ENCODE measurements around the gene SPDYE8. TPM values are rescaled to one million over a fixed set of nuclear protein-coding genes. Genes with fewer than 3 reads are reported as not detected.
"Not testable (repeated sequence)": the region's sequence is repeated elsewhere in the genome, so short reads cannot be mapped to it uniquely, and the experiment has no call there.

The SPDYE8 gene
- not detected in 2 replicates for total RNA-seq

GRCh38 chr7:73029666-73030065 is at the start of gene SPDYE8:
TSS of gene SPDYE8 (minus strand) at chr7:73029766. CDS start at chr7:73027966, 1,800 bp downstream.
- not testable (repeated sequence) for DNase-seq (ENCODE audit: extremely low read depth, low read depth, low spot score)

GRCh38 chr7:73057811-73058210 is 28.2 kb upstream of the SPDYE8 start, which contains the start of gene SPDYE11:
TSS of gene SPDYE11 (minus strand) at chr7:73057911. CDS start at chr7:73056111, 1,800 bp downstream.
- DNase-seq (ENCODE audit: extremely low read depth, low read depth, low spot score): not testable (repeated sequence)

- DNase-seq (ENCODE audit: extremely low read depth, low read depth, low spot score): not testable (repeated sequence)
Observed at GRCh38 chr7:73006491-73006890, 23.1 kb downstream of the SPDYE8 start.

GRCh38 chr7:73005693-73006447 is 23.7 kb downstream of the SPDYE8 start:
- DNase-seq (ENCODE audit: extremely low read depth, low read depth, low spot score): peak; percentile 27

GRCh38 chr7:73005356-73005692 is 24.2 kb downstream of the SPDYE8 start:
- not testable (repeated sequence) for DNase-seq (ENCODE audit: extremely low read depth, low read depth, low spot score)

GRCh38 chr7:72997887-72998468 is 31.6 kb downstream of the SPDYE8 start:
- not testable (repeated sequence) for DNase-seq (ENCODE audit: extremely low read depth, low read depth, low spot score)

GRCh38 chr7:72997447-72997846 is 32.1 kb downstream of the SPDYE8 start:
- not testable (repeated sequence) for DNase-seq (ENCODE audit: extremely low read depth, low read depth, low spot score)

GRCh38 chr7:72995484-72995883 is 34.1 kb downstream of the SPDYE8 start:
- not testable (repeated sequence) for DNase-seq (ENCODE audit: extremely low read depth, low read depth, low spot score)

GRCh38 chr7:72990146-72990913 is 39.2 kb downstream of the SPDYE8 start:
- not testable (repeated sequence) for DNase-seq (ENCODE audit: extremely low read depth, low read depth, low spot score)

- not testable (repeated sequence) for DNase-seq (ENCODE audit: extremely low read depth, low read depth, low spot score)
Observed at GRCh38 chr7:72982084-72982483, 47.5 kb downstream of the SPDYE8 start.

GRCh38 chr7:72980382-72980781 is 49.2 kb downstream of the SPDYE8 start:
- not testable (repeated sequence) for DNase-seq (ENCODE audit: extremely low read depth, low read depth, low spot score)

- not testable (repeated sequence) for DNase-seq (ENCODE audit: extremely low read depth, low read depth, low spot score)
Observed at GRCh38 chr7:72976434-72976833, 53.1 kb downstream of the SPDYE8 start.

GRCh38 chr7:72975656-72976286 is 53.8 kb downstream of the SPDYE8 start:
- not testable (repeated sequence) for DNase-seq (ENCODE audit: extremely low read depth, low read depth, low spot score)

GRCh38 chr7:72974781-72975180 is 54.8 kb downstream of the SPDYE8 start:
- not testable (repeated sequence) for DNase-seq (ENCODE audit: extremely low read depth, low read depth, low spot score)

GRCh38 chr7:72971505-72971904 is 58.1 kb downstream of the SPDYE8 start:
- not testable (repeated sequence) for DNase-seq (ENCODE audit: extremely low read depth, low read depth, low spot score)

Other genes with a start within 250 kb of the SPDYE8 start
- gene TYW1B, start 201.6 kb downstream of the SPDYE8 start, total RNA-seq: 0.19 and 1.3 TPM in 2 replicates
- gene POM121, start 104.7 kb downstream of the SPDYE8 start, total RNA-seq: 15.7 and 28.2 TPM in 2 replicates
- gene TRIM74, start 60.3 kb downstream of the SPDYE8 start, total RNA-seq: 0.76 TPM in 1 of 2 replicates, not detected in the other
- gene SPDYE11, start 28.1 kb upstream of the SPDYE8 start, total RNA-seq: not detected in 2 replicates
- not detected in 2 replicates for gene SPDYE9, start 56.3 kb upstream of the SPDYE8 start, total RNA-seq